ENCODE measurements around the gene SP4. TPM values are rescaled to one million over a fixed set of nuclear protein-coding genes. Genes with fewer than 3 reads are reported as not detected.

SP4 gene
- total and polyA plus RNA-seq, 2 experiments from 2014 or later: 1.4 to 7.5 TPM

GRCh38 chr7:21507627-21508343 lies 79.9 kb downstream of the SP4 start:
- Histone ChIP-seq H3K36me3 (replicated peaks; ENCODE audit: insufficient read depth, low read depth) (no peaks in the 10 kb centered on the region), H4K20me1 (ENCODE audit: insufficient read depth, poor library complexity, severe bottlenecking) (no peaks in the 10 kb centered on the region), H3K4me2 (no peak overlapping the region), H3K79me2 (no peaks in the 10 kb centered on the region), H3K9me2 (replicated peaks; ENCODE audit: insufficient read depth) (no peaks in the 10 kb centered on the region), H3K27ac (no peak overlapping the region), H3K4me3 (no peak overlapping the region), H3K27me3 (no peaks in the 10 kb centered on the region), H3K4me1 (ENCODE audit: insufficient read depth) (no peaks in the 10 kb centered on the region), H2AFZ (no peak overlapping the region), H3K9me3 (ENCODE audit: low read depth) (no peaks in the 10 kb centered on the region)
- WGBS (ENCODE audit: low lambda C conversion rate, missing lambda C conversion rate): 92% methylated on average over 8 of the region's 8 CpGs
- peak; percentile 54 for TF ChIP-seq CTCF (IDR thresholded peaks at IDR 0.05; ENCODE audit: poor library complexity)
- no peak for TF ChIP-seq EZH2 (IDR thresholded peaks at IDR 0.05; ENCODE audit: borderline replicate concordance)
- no peak for TF ChIP-seq EZH2phosphoT487 (IDR thresholded peaks at IDR 0.05; ENCODE audit: low read depth, severe bottlenecking, unreplicated experiment)
- peak; percentile 40 for DNase-seq (ENCODE audit: low spot score)

DNA sequence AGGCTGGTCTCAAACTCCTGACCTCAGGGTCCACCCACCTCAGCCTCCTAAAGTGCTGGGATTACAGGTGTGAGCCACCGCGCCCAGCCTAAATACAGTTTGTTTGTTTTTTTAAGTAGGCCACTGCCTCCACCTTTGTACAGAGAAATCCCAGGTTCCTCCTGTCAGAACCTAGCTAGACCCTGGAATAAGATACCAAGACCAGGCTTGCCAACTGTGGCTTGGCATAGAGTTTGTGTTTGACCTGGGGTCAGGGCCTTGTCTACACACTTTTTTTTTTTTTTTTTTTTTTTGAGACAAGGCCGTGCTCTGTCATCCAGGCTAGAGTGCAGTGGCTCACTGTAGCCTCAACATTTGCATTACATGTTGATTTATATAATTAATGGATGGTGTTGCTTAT lies 80.7 kb downstream of the SP4 start:
- Histone ChIP-seq H3K79me2 (no peaks in the 10 kb centered on the region), H3K9me3 (ENCODE audit: low read depth) (no peaks in the 10 kb centered on the region), H3K9me2 (replicated peaks; ENCODE audit: insufficient read depth) (no peaks in the 10 kb centered on the region), H3K4me1 (ENCODE audit: insufficient read depth) (no peaks in the 10 kb centered on the region), H2AFZ (no peak overlapping the region), H3K4me3 (no peak overlapping the region), H4K20me1 (ENCODE audit: insufficient read depth, poor library complexity, severe bottlenecking) (no peaks in the 10 kb centered on the region), H3K27me3 (no peaks in the 10 kb centered on the region), H3K4me2 (no peak overlapping the region), H3K36me3 (replicated peaks; ENCODE audit: insufficient read depth, low read depth) (no peaks in the 10 kb centered on the region), H3K27ac (no peak overlapping the region)
- DNase-seq (ENCODE audit: low spot score): no peak
- WGBS (ENCODE audit: low lambda C conversion rate, missing lambda C conversion rate): 95% methylated on average over 3 of the region's 3 CpGs
- no peak for TF ChIP-seq EZH2 (IDR thresholded peaks at IDR 0.05; ENCODE audit: borderline replicate concordance)

GRCh38 chr7:21514062-21514461 lies 86.2 kb downstream of the SP4 start:
- Histone ChIP-seq H3K27ac (no peak overlapping the region), H3K4me1 (ENCODE audit: insufficient read depth) (no peaks in the 10 kb centered on the region), H3K27me3 (no peaks in the 10 kb centered on the region), H3K9me2 (replicated peaks; ENCODE audit: insufficient read depth) (no peaks in the 10 kb centered on the region), H2AFZ (no peak overlapping the region), H3K9me3 (ENCODE audit: low read depth) (no peaks in the 10 kb centered on the region), H3K4me2 (no peak overlapping the region), H3K4me3 (no peak overlapping the region), H4K20me1 (ENCODE audit: insufficient read depth, poor library complexity, severe bottlenecking) (no peaks in the 10 kb centered on the region), H3K36me3 (replicated peaks; ENCODE audit: insufficient read depth, low read depth) (no peaks in the 10 kb centered on the region), H3K79me2 (no peaks in the 10 kb centered on the region)
- TF ChIP-seq EZH2phosphoT487 (IDR thresholded peaks at IDR 0.05; ENCODE audit: low read depth, severe bottlenecking, unreplicated experiment): no peak
- no peak for TF ChIP-seq CTCF (IDR thresholded peaks at IDR 0.05; ENCODE audit: poor library complexity)
- TF ChIP-seq EZH2 (IDR thresholded peaks at IDR 0.05; ENCODE audit: borderline replicate concordance): no peak
- no peak for DNase-seq (ENCODE audit: low spot score)

DNA sequence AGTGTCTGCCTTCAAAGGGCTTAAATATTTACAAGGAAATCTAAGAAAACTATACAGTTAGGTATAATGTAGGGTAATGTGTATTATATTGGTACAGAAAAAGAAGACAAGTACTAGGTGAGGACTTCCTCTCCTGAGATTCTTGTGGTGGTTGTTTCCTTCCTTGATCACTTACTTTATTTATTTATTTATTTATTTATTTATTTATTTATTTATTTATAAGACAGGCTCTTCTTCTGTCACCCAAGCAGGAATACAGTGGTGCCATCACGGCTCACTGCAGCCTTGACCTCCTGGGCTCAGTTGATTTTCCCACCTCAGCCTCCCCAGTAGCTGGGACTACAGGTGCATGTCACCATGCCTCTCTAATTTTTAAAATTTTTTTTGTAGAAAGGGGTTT lies 96.8 kb downstream of the SP4 start:
- Histone ChIP-seq H3K4me3 (no peak overlapping the region), H3K27me3 (no peaks in the 10 kb centered on the region), H3K4me1 (ENCODE audit: insufficient read depth) (no peaks in the 10 kb centered on the region), H3K36me3 (replicated peaks; ENCODE audit: insufficient read depth, low read depth) (no peaks in the 10 kb centered on the region), H2AFZ (no peak overlapping the region), H3K27ac (no peak overlapping the region), H4K20me1 (ENCODE audit: insufficient read depth, poor library complexity, severe bottlenecking) (no peaks in the 10 kb centered on the region), H3K79me2 (no peaks in the 10 kb centered on the region), H3K9me2 (replicated peaks; ENCODE audit: insufficient read depth) (no peaks in the 10 kb centered on the region), H3K4me2 (no peak overlapping the region), H3K9me3 (ENCODE audit: low read depth) (no peaks in the 10 kb centered on the region)
- WGBS (ENCODE audit: low lambda C conversion rate, missing lambda C conversion rate): 80% methylated on average over 1 of the region's 1 CpG
- no peak for TF ChIP-seq EZH2 (IDR thresholded peaks at IDR 0.05; ENCODE audit: borderline replicate concordance)
- no peak for TF ChIP-seq EZH2phosphoT487 (IDR thresholded peaks at IDR 0.05; ENCODE audit: low read depth, severe bottlenecking, unreplicated experiment)
- TF ChIP-seq CTCF (IDR thresholded peaks at IDR 0.05; ENCODE audit: poor library complexity): no peak
- no peak for DNase-seq (ENCODE audit: low spot score)
